ENCODE measurements around the gene RIC3.

Gene RIC3

DNA sequence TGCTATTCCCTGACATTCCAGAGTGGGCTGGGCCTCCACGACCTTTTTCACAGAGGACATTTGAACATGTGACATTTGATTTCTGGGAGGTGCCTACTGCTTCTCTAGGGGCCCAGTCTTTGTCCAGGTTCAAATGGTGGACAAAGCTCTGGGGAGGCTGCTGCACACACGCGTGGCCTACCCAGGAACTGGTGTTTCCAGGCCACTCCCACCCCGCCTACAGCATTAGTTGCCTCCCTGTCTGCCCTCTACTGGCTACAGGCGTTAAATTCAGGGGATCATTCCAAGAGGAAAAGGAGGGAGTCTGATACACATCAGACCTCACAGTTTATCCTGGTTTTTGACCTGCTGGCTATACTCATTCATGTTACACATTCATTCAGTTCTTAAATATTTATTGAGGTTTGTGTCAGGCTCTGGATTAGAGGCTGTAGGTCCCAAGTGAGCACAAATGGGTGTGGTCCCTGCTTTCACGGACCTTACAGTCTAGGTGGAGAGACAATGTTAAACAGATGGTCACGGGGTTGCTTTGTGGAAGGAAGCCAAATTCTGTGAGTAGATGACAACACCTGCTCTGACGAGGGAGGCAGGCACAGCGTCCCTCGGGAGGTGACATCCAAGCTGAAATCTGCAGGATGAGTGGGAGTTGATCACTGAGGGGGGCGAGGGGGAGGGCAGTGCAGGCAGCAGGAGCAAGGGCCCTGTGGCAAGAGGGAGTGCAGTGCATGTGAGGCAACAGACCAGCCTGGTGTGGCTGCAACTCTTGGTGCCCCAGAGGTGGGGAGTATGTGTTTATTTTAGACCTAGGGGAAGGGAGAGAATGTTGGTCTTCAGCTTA lies 76.0 kb downstream of the RIC3 start:
- no peaks in the 10 kb centered on the region for H3K36me3 Mint-ChIP-seq (ENCODE audit: low read depth)
- H3K27ac Mint-ChIP-seq: no peak overlapping the region
- no peak overlapping the region for H3K4me3 Mint-ChIP-seq
- no peaks in the 10 kb centered on the region for H3K27me3 Mint-ChIP-seq (ENCODE audit: low read depth)
- no peaks in the 10 kb centered on the region for H3K9me3 Mint-ChIP-seq
- no peaks in the 10 kb centered on the region for H3K4me1 Mint-ChIP-seq (ENCODE audit: low read depth)

DNA sequence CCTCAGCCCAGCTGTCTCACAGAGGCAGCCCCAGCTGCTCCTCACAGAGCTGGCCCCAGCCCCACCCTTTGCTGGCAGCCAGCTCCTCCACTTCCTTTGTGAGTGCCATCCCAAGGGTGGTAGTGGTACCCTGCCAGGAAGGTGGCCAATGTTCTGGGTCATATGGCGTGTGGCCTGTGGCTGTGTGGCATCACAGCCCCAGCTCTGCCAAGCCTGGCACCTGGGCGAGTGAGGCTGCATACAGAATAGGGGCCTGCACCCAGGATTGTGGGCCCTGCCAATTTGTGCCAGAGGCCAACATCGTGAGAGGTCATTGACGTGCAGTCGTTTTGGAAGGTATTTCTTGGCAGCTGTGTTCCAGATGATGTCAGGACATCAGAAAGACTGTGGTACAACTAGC lies 77.1 kb downstream of the RIC3 start:
- Mint-ChIP-seq H3K4me3 (no peak overlapping the region), H3K36me3 (ENCODE audit: low read depth) (no peaks in the 10 kb centered on the region), H3K27ac (no peak overlapping the region), H3K4me1 (ENCODE audit: low read depth) (no peaks in the 10 kb centered on the region), H3K9me3 (no peaks in the 10 kb centered on the region), H3K27me3 (ENCODE audit: low read depth) (no peaks in the 10 kb centered on the region)

DNA sequence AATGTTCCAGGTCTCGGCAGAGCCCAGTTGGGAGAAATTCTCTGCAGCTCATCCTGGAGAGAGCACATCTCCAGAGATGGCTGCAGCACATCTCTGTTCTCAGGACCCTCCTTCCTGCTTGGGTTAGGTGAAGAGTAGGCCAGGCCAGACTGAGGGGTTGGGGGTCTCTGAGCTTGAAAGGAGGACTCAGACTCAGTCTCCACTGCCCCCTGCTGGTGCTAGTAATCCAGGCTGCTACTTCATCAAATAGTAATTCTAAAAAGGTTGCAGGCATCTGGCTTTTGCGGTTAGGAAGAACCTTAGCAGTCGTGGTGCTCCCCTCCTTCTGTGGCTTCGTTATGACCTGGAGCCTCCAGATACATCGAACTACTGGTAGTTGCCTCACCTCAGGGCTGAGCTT lies 78.1 kb downstream of the RIC3 start:
- H3K4me1 Mint-ChIP-seq (ENCODE audit: low read depth): no peaks in the 10 kb centered on the region
- no peak overlapping the region for H3K27ac Mint-ChIP-seq
- H3K9me3 Mint-ChIP-seq: no peaks in the 10 kb centered on the region
- H3K27me3 Mint-ChIP-seq (ENCODE audit: low read depth): no peaks in the 10 kb centered on the region
- no peaks in the 10 kb centered on the region for H3K36me3 Mint-ChIP-seq (ENCODE audit: low read depth)
- H3K4me3 Mint-ChIP-seq: no peak overlapping the region

DNA sequence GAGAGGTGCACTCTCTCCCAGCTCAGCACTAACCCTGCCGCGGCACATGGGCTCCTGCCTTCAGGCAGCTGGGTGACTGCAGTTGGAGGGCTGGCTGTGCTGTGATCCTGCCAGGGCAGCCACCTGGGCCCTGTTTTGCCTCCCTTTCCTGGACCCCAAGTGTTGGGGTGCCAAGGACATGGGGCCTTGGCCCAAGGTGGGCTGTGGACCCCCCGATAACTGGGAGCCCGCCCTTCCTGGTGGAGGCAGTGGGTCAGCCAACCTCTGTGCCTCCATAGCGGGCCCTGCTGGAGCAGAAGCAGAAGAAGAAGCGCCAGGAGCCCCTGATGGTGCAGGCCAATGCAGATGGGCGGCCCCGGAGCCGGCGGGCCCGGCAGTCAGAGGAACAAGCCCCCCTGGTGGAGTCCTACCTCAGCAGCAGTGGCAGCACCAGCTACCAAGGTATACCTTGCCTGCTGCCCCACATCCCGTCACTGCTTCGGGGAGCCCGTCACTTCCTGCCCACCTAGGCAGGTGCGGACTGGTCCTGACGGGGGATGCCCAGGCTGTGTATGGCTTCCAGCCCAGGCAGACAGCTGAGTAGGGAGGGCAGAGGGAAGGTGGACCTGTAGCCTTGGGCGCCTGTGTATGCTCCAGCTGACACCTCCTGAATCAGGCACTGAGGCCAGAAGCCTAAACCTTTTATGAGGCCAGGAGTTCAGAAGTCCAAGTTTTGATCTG lies 78.9 kb downstream of the RIC3 start:
- Mint-ChIP-seq H3K36me3 (ENCODE audit: low read depth) (no peaks in the 10 kb centered on the region), H3K4me1 (ENCODE audit: low read depth) (no peaks in the 10 kb centered on the region), H3K27ac (no peak overlapping the region), H3K27me3 (ENCODE audit: low read depth) (peaks cover 2% of the 10 kb centered on the region), H3K9me3 (no peaks in the 10 kb centered on the region), H3K4me3 (no peak overlapping the region)

- no peaks in the 10 kb centered on the region for H3K9me3 Mint-ChIP-seq
- peaks cover 13% of the 10 kb centered on the region for H3K27me3 Mint-ChIP-seq (ENCODE audit: low read depth)
- no peaks in the 10 kb centered on the region for H3K4me1 Mint-ChIP-seq (ENCODE audit: low read depth)
- H3K4me3 Mint-ChIP-seq: no peak overlapping the region
- H3K27ac Mint-ChIP-seq: no peak overlapping the region
- H3K36me3 Mint-ChIP-seq (ENCODE audit: low read depth): no peaks in the 10 kb centered on the region
Observed at GRCh38 chr11:8087756-8088155, 81.1 kb downstream of the RIC3 start.

GRCh38 chr11:8087185-8087584 lies 81.6 kb downstream of the RIC3 start:
- Mint-ChIP-seq H3K27ac (no peak overlapping the region), H3K36me3 (ENCODE audit: low read depth) (no peaks in the 10 kb centered on the region), H3K9me3 (no peaks in the 10 kb centered on the region), H3K27me3 (ENCODE audit: low read depth) (peaks cover 18% of the 10 kb centered on the region), H3K4me3 (no peak overlapping the region), H3K4me1 (ENCODE audit: low read depth) (no peaks in the 10 kb centered on the region)

DNA sequence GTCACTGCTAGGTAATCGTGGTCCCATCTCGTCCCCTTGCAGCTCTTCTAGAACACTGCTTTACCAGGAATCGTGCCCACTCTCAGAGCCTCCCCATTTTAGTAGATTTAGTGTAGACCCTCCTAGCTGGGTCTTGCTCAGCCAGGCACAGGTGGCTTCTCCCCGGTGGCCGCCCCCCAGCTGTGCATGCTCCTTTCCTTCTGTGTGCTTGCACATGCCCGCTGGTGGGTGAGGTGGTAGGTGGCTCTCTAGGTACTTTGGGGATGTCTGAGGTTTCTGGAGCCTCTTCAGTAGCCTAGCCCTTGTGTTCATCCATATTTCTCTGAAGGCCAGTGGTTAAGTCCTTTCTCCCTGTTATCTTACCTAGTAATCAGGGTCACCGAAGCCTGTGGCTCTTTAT lies 82.3 kb downstream of the RIC3 start:
- Mint-ChIP-seq H3K36me3 (ENCODE audit: low read depth) (no peaks in the 10 kb centered on the region), H3K4me3 (no peak overlapping the region), H3K27me3 (ENCODE audit: low read depth) (peaks cover 25% of the 10 kb centered on the region), H3K9me3 (no peaks in the 10 kb centered on the region), H3K27ac (no peak overlapping the region), H3K4me1 (ENCODE audit: low read depth) (no peaks in the 10 kb centered on the region)

DNA sequence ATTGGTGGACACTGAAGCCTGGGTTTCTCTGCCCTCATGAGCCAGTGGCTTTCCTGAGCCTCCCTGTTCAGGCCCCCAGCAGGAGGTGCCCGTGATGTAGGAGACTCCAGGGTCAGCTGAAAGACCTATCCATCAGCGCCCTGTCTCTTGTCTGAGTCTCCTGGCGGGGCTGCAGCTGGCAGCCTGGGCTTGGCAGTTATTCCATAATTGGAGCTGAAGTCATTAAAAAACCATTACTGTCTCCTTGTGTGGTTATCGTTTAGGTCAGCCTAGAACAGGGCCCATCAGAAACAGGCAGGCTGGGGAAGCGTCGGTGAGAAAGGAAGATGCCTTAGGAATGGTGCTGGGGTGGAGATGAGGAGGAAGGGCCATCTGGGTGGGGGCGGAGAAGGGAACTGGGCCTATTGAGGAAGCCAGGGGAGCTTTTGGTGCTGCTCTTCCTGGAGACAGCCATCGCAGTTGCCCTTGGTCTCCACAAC lies 82.8 kb downstream of the RIC3 start:
- H3K4me1 Mint-ChIP-seq (ENCODE audit: low read depth): no peaks in the 10 kb centered on the region
- no peaks in the 10 kb centered on the region for H3K36me3 Mint-ChIP-seq (ENCODE audit: low read depth)
- no peaks in the 10 kb centered on the region for H3K9me3 Mint-ChIP-seq
- H3K4me3 Mint-ChIP-seq: no peak overlapping the region
- H3K27ac Mint-ChIP-seq: no peak overlapping the region
- H3K27me3 Mint-ChIP-seq (ENCODE audit: low read depth): peaks cover 25% of the 10 kb centered on the region

- Mint-ChIP-seq H3K4me3 (no peak overlapping the region), H3K27ac (no peak overlapping the region), H3K9me3 (no peaks in the 10 kb centered on the region), H3K27me3 (ENCODE audit: low read depth) (peaks cover 32% of the 10 kb centered on the region), H3K36me3 (ENCODE audit: low read depth) (no peaks in the 10 kb centered on the region), H3K4me1 (ENCODE audit: low read depth) (no peaks in the 10 kb centered on the region)
Observed at GRCh38 chr11:8085011-8085645, 83.7 kb downstream of the RIC3 start.

- Mint-ChIP-seq H3K27ac (no peak overlapping the region), H3K4me1 (ENCODE audit: low read depth) (no peaks in the 10 kb centered on the region), H3K9me3 (no peaks in the 10 kb centered on the region), H3K4me3 (no peak overlapping the region), H3K27me3 (ENCODE audit: low read depth) (peaks cover 37% of the 10 kb centered on the region), H3K36me3 (ENCODE audit: low read depth) (no peaks in the 10 kb centered on the region)
Observed at GRCh38 chr11:8084352-8084751, 84.5 kb downstream of the RIC3 start.

GRCh38 chr11:8083871-8084281 lies 84.9 kb downstream of the RIC3 start:
- no peaks in the 10 kb centered on the region for H3K4me1 Mint-ChIP-seq (ENCODE audit: low read depth)
- H3K4me3 Mint-ChIP-seq: no peak overlapping the region
- peaks cover 38% of the 10 kb centered on the region for H3K27me3 Mint-ChIP-seq (ENCODE audit: low read depth)
- H3K27ac Mint-ChIP-seq: no peak overlapping the region
- no peaks in the 10 kb centered on the region for H3K9me3 Mint-ChIP-seq
- H3K36me3 Mint-ChIP-seq (ENCODE audit: low read depth): no peaks in the 10 kb centered on the region

DNA sequence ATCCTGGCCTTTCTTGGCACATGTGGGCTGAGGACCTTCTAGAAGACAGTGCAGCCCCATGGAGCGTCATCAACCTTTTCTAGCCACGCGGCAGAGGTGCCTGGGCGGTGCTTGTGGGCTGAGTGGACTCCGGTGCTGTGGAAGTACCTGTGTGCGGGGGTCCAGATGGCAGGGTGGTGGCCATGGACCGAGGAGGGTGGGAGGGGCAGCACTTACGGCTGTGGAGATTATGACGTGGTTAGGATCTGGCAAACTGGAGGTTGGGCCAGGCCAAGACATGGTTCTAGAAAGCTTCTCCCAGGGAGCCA lies 85.8 kb downstream of the RIC3 start:
- no peak overlapping the region for H3K4me3 Mint-ChIP-seq
- H3K27ac Mint-ChIP-seq: no peak overlapping the region
- no peaks in the 10 kb centered on the region for H3K9me3 Mint-ChIP-seq
- H3K4me1 Mint-ChIP-seq (ENCODE audit: low read depth): no peaks in the 10 kb centered on the region
- H3K36me3 Mint-ChIP-seq (ENCODE audit: low read depth): no peaks in the 10 kb centered on the region
- H3K27me3 Mint-ChIP-seq (ENCODE audit: low read depth): peaks cover 42% of the 10 kb centered on the region

GRCh38 chr11:8082391-8083087 lies 86.3 kb downstream of the RIC3 start:
- no peak overlapping the region for H3K4me3 Mint-ChIP-seq

GRCh38 chr11:8081591-8082250 lies 87.1 kb downstream of the RIC3 start:
- Mint-ChIP-seq H3K9me3 (no peaks in the 10 kb centered on the region), H3K27me3 (ENCODE audit: low read depth) (peaks cover 47% of the 10 kb centered on the region), H3K4me1 (ENCODE audit: low read depth) (no peaks in the 10 kb centered on the region), H3K36me3 (ENCODE audit: low read depth) (no peaks in the 10 kb centered on the region), H3K27ac (no peak overlapping the region), H3K4me3 (no peak overlapping the region)

More at GRCh38 chr11:8082391-8083087, 86.3 kb downstream of the RIC3 start:
- H3K27me3 Mint-ChIP-seq (ENCODE audit: low read depth): peaks cover 47% of the 10 kb centered on the region
- H3K36me3 Mint-ChIP-seq (ENCODE audit: low read depth): no peaks in the 10 kb centered on the region
- no peaks in the 10 kb centered on the region for H3K4me1 Mint-ChIP-seq (ENCODE audit: low read depth)
- H3K27ac Mint-ChIP-seq: no peak overlapping the region
- H3K9me3 Mint-ChIP-seq: no peaks in the 10 kb centered on the region

All from T-helper 1 cell treated with Interleukin-12 subunit alpha and Interleukin-12 subunit beta and Interleukin-4 antibody, amounts not matched to agents 30 μg/mL and 1 μg/mL, for 36 hours (primary cell).